WTC11 (cell line): ENCODE results near the gene LGALS13.

Source experiments
- CREB1 ChIP-seq: sonication (generic); formaldehyde crosslinking; IDR thresholded peaks from 2 replicates; pipeline ENCODE4 v1.8.0; 2023; ENCODE audit warnings: mild to moderate bottlenecking, missing genetic modification reagents
- CREM ChIP-seq: sonication (generic); formaldehyde crosslinking; IDR thresholded peaks from 2 replicates; pipeline ENCODE4 v1.8.1; 2022; ENCODE audit warnings: mild to moderate bottlenecking, missing genetic modification reagents, moderate library complexity
- TF ChIP-seq, protein P1 (sequence below): fragments of 200-600 bp; IDR thresholded peaks from 2 replicates; pipeline ENCODE4 v1.8.0; 2022; ENCODE audit warnings: antibody characterized with exemption

DNA sequence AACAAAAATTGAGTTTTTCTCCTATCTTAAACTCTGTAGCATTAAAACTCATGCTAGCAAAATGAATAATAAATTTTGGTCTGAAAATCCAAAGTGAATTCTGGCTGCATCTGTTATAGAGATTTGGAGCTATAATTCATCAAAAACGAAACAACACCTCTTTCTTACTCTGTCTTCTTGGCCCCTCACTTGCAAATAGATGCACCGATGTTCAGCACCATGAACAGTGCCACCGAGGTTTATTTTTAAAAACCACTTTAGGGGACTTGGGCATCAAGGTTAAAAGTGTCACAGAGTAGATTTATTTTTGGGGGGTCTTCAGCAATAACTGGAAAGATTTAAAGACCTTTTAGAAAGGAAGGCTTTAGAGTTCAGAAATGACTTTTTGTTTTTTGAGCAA, 36.3 kb upstream of the LGALS13 start:
- TF ChIP-seq, protein P1, sequence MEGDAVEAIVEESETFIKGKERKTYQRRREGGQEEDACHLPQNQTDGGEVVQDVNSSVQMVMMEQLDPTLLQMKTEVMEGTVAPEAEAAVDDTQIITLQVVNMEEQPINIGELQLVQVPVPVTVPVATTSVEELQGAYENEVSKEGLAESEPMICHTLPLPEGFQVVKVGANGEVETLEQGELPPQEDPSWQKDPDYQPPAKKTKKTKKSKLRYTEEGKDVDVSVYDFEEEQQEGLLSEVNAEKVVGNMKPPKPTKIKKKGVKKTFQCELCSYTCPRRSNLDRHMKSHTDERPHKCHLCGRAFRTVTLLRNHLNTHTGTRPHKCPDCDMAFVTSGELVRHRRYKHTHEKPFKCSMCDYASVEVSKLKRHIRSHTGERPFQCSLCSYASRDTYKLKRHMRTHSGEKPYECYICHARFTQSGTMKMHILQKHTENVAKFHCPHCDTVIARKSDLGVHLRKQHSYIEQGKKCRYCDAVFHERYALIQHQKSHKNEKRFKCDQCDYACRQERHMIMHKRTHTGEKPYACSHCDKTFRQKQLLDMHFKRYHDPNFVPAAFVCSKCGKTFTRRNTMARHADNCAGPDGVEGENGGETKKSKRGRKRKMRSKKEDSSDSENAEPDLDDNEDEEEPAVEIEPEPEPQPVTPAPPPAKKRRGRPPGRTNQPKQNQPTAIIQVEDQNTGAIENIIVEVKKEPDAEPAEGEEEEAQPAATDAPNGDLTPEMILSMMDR = no peak
- TF ChIP-seq CREB1 = no peak
- TF ChIP-seq CREM (CRISPR knock-in tag) = no peak
